CD4-positive, CD25-positive, alpha-beta regulatory T cell (primary cell): ENCODE data around the gene ASH1L. TPM values are rescaled to one million over a fixed set of nuclear protein-coding genes. Genes with fewer than 3 reads are reported as not detected.
A peak's percentile ranks its signal among the peaks of the same experiment; 100 is the strongest.
"Not testable (repeated sequence)": the region's sequence is repeated elsewhere in the genome, so short reads cannot be mapped to it uniquely, and the experiment has no call there.

ENCODE experiments used
- ATAC-seq, 2 donors: fragments of 150-1000 bp; cut with Tn5 transposase; one replicate each; pipeline ENCODE4 v1.10.0; 2021; ENCODE audit warnings: low read depth in 2 of 2, moderate number of reproducible peaks in 2 of 2, moderate library complexity in 1 of 2
- DNase-seq, 3 donors: peaks; one replicate each; pipeline versions ENCODE4 v3.0.0 to v3.0.0-alpha.2; 2012 to 2022; ENCODE audit warnings: mixed read lengths in 1 of 3
- H3K27ac ChIP-seq: one replicate; pipeline ENCODE4 v1.7.0; 2013; ENCODE audit warnings: mild to moderate bottlenecking, low read length; ENCODE audit not compliant: insufficient read depth, poor library complexity, severe bottlenecking
- H3K27me3 ChIP-seq: one replicate; pipeline ENCODE4 v1.7.0; 2013; ENCODE audit warnings: low read length; ENCODE audit not compliant: control insufficient read depth, insufficient read depth
- H3K36me3 ChIP-seq: one replicate; pipeline ENCODE4 v1.7.0; 2013; ENCODE audit warnings: mild to moderate bottlenecking, low read length, moderate library complexity; ENCODE audit not compliant: control insufficient read depth, insufficient read depth
- H3K4me1 ChIP-seq: 2 replicates; pipeline ENCODE4 v1.7.0; 2013; ENCODE audit warnings: mild to moderate bottlenecking, low read length; ENCODE audit not compliant: insufficient read depth, control insufficient read depth, poor library complexity, severe bottlenecking
- H3K4me3 ChIP-seq: one replicate; pipeline ENCODE4 v1.7.0; 2013; ENCODE audit warnings: low read depth, mild to moderate bottlenecking, low read length, moderate library complexity
- H3K9me3 ChIP-seq, 2 experiments: 1 replicate in 1 of 2; 2 replicates in 1 of 2; pipeline ENCODE4 v1.7.0; 2013; ENCODE audit warnings: low read length in 2 of 2, mild to moderate bottlenecking in 1 of 2, moderate library complexity in 1 of 2; ENCODE audit not compliant: control insufficient read depth in 2 of 2
- H3K27ac Mint-ChIP-seq, 3 donors: one replicate each; pipeline ENCODE4 v1.8.0; 2020 to 2022; ENCODE audit warnings: mild to moderate bottlenecking in 3 of 3, mixed read lengths in 3 of 3, moderate library complexity in 2 of 3
- H3K27me3 Mint-ChIP-seq: one replicate; pipeline ENCODE4 v1.8.0; 2022; ENCODE audit warnings: mild to moderate bottlenecking, mixed read lengths
- H3K36me3 Mint-ChIP-seq: one replicate; pipeline ENCODE4 v1.8.0; 2020; ENCODE audit warnings: mixed read lengths
- H3K4me1 Mint-ChIP-seq, 4 donors: one replicate each; pipeline ENCODE4 v1.8.0; 2020 to 2022; ENCODE audit warnings: mixed read lengths in 4 of 4, mild to moderate bottlenecking in 1 of 4
- H3K4me3 Mint-ChIP-seq, 4 donors: one replicate each; pipeline ENCODE4 v1.8.0; 2020 to 2022; ENCODE audit warnings: mild to moderate bottlenecking in 4 of 4, mixed read lengths in 4 of 4, moderate library complexity in 3 of 4
- H3K9me3 Mint-ChIP-seq, 7 donors: one replicate each; pipeline ENCODE4 v1.8.0; 2020 to 2022; ENCODE audit warnings: mixed read lengths in 7 of 7, mild to moderate bottlenecking in 3 of 7, moderate library complexity in 2 of 7
- polyA plus RNA-seq, 4 donors: library from polyadenylated mRNA; unstranded; fragments of 300-500 nt; fragmentation: Illumina TruSeq; gene quantifications; one replicate each; pipeline ENCODE4 v1.2.3, GENCODE V29; 2021
- total RNA-seq: library from RNA; stranded (reverse); gene quantifications from one replicate; pipeline ENCODE4 v1.2.3, GENCODE V29; 2022

The ASH1L gene
- total and polyA plus RNA-seq, 5 donors from 2014 or later = 14.1 to 97.8 (median 15.8) TPM

DNA sequence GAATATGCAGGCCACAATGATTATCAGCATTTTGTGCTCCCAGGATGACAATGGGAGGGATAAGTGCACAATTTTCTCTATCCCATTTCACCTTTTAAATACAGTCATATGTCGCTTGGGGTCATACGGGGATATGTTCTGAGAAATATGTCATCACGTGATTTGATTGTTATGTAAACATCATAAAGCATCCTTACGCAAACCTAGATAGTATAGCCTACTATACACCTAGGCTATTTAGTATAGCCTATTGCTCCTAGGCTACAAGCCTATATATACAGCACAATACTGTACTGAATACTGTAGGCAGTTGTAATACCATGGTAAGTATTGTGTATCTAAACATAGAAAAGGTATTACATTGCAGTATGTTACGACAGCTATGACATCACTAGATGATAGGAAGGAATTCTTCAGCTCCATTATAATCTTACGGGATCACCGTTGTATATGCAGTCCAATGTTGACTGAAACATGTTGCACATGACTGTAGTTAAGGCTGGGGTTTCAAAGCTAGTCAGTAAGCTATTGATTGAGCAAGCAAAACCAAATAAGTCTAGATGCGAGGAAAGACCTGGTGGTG is 223.0 kb downstream of the ASH1L start:
- Mint-ChIP-seq H3K4me3 (no peak overlapping the region), H3K4me1 (peaks cover 0 to 4% (median 0%) of the 10 kb centered on the region in 4 donors), H3K9me3 (no peaks in the 10 kb centered on the region), H3K27me3 (no peaks in the 10 kb centered on the region), H3K36me3 (peaks cover 63% of the 10 kb centered on the region), H3K27ac (peak overlapping the region in 1 of 3 donors; percentile 2)
- Histone ChIP-seq H3K27ac (no peak overlapping the region), H3K27me3 (no peaks in the 10 kb centered on the region), H3K4me3 (no peak overlapping the region), H3K9me3 (no peaks in the 10 kb centered on the region), H3K4me1 (no peaks in the 10 kb centered on the region), H3K36me3 (peaks cover 88% of the 10 kb centered on the region)
- no peak for ATAC-seq
- no peak for DNase-seq

DNA sequence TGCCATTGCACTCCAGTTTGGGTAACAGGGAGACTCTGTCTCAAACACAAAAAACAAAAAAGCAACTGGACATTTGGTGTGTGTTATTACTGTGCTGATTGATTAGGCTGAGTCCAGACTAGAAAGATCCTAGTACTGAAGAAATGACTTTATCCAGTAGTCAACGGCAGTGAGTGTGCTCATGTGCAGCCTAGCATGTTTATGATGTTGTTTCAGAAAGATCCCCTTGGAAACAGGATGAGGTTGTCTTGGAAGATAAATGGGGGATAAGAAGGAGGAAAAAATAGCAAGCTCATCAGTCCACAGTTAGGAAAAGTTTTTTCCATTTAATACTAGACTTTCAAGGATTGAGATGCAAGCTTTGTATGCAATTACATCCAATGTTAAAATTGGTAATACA is 227.6 kb downstream of the ASH1L start:
- Histone ChIP-seq H3K36me3 (peaks cover 66% of the 10 kb centered on the region), H3K9me3 (no peaks in the 10 kb centered on the region), H3K27me3 (no peaks in the 10 kb centered on the region), H3K27ac (no peak overlapping the region), H3K4me1 (no peaks in the 10 kb centered on the region), H3K4me3 (no peak overlapping the region)
- Mint-ChIP-seq H3K27me3 (no peaks in the 10 kb centered on the region), H3K4me3 (peak overlapping the region in 1 of 4 donors; percentile 21), H3K36me3 (peaks cover 47% of the 10 kb centered on the region), H3K4me1 (peaks cover 0 to 11% (median 7%) of the 10 kb centered on the region in 4 donors), H3K27ac (no peak overlapping the region), H3K9me3 (no peaks in the 10 kb centered on the region)
- DNase-seq (no peak), ATAC-seq (no peak)

- Mint-ChIP-seq H3K9me3 (no peaks in the 10 kb centered on the region), H3K36me3 (peaks cover 17% of the 10 kb centered on the region), H3K27ac (peak overlapping the region in 1 of 3 donors; percentile 20), H3K4me3 (no peak overlapping the region), H3K4me1 (peaks cover 10 to 23% (median 11%) of the 10 kb centered on the region in 4 donors), H3K27me3 (no peaks in the 10 kb centered on the region)
- Histone ChIP-seq H3K36me3 (peaks cover 27% of the 10 kb centered on the region), H3K9me3 (no peaks in the 10 kb centered on the region), H3K4me1 (peaks cover 3% of the 10 kb centered on the region), H3K27ac (no peak overlapping the region), H3K4me3 (no peak overlapping the region), H3K27me3 (no peaks in the 10 kb centered on the region)
- ATAC-seq (no peak), DNase-seq (no peak)
Measured at GRCh38 chr1:155329980-155330598, 232.5 kb downstream of the ASH1L start.

- peaks cover 10 to 19% (median 14%) of the 10 kb centered on the region in 4 donors for H3K4me1 Mint-ChIP-seq
- H3K36me3 ChIP-seq = peaks cover 20% of the 10 kb centered on the region
- not testable (repeated sequence) for DNase-seq, H3K27me3 Mint-ChIP-seq, ATAC-seq, H3K9me3 ChIP-seq, H3K27ac ChIP-seq, H3K27me3 ChIP-seq, H3K4me3 ChIP-seq, H3K9me3 Mint-ChIP-seq
- peak overlapping the region in 2 of 4 donors; percentile 12 to 54 for H3K4me3 Mint-ChIP-seq
- peaks cover 14% of the 10 kb centered on the region for H3K4me1 ChIP-seq
- H3K36me3 Mint-ChIP-seq = peaks cover 12% of the 10 kb centered on the region
- peak overlapping the region in 1 of 3 donors; percentile 56 for H3K27ac Mint-ChIP-seq
Measured at GRCh38 chr1:155328856-155329255, 233.7 kb downstream of the ASH1L start.

- Mint-ChIP-seq H3K36me3 (peaks cover 8% of the 10 kb centered on the region), H3K27ac (peak overlapping the region in 1 of 3 donors; percentile 5), H3K27me3 (no peaks in the 10 kb centered on the region), H3K4me1 (peaks cover 6 to 19% (median 12%) of the 10 kb centered on the region in 4 donors), H3K4me3 (peak overlapping the region in 1 of 4 donors; percentile 64), H3K9me3 (no peaks in the 10 kb centered on the region)
- Histone ChIP-seq H3K4me3 (no peak overlapping the region), H3K27ac (no peak overlapping the region), H3K9me3 (no peaks in the 10 kb centered on the region), H3K27me3 (no peaks in the 10 kb centered on the region), H3K36me3 (peaks cover 14% of the 10 kb centered on the region), H3K4me1 (peaks cover 17% of the 10 kb centered on the region)
- ATAC-seq = no peak
- no peak for DNase-seq
Measured at GRCh38 chr1:155327981-155328380, 234.6 kb downstream of the ASH1L start.

DNA sequence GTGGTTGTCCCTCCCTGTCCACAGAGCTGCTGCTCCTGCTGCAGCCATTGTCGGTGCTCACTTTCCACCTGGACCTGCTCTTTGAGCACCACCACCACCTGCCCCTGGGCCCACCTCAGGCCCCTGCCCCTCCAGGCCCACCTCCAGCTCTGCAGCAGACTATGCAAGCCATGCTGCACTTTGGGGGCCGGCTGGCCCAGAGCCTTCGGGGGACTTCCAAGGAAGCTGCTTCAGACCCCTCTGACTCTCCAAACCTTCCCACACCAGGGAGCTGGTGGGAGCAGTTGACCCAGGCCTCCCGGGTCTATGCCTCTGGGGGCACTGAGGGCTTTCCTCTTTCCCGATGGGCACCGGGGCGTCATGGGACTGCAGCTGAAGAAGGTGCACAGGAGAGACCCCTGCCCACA is 236.0 kb downstream of the ASH1L start:
- no peaks in the 10 kb centered on the region for H3K9me3 Mint-ChIP-seq
- peak overlapping the region in 2 of 4 donors; percentile 64 to 88 for H3K4me3 Mint-ChIP-seq
- no peak overlapping the region for H3K27ac ChIP-seq

DNA sequence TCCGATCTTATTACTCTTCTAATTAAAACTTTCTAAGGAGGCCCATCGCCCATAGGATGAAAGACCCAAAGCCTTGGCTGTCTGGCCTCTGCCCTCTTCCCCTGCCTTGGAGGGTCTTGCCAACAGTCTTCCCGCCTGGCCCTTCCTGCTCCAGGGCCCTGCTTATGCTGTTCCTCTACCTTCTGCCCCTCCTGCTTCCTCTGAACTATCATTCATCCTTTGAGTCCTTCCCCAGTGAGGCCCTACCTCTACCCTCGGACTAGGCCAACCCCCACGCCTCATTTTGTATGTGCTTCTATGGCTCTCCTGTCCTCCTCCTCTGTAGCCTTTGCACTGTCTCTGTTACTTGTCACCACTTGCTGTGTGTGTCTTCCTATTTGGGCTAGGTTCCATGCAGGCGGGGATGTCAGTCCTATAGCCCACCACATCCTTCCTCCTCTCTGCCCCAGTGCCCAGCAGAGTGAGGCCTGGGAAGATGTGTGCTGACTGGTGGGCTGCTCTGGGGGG is 236.5 kb downstream of the ASH1L start:
- H3K4me3 ChIP-seq = no peak overlapping the region
- H3K4me1 ChIP-seq = peaks cover 29% of the 10 kb centered on the region
- Mint-ChIP-seq H3K4me3 (peak overlapping the region; percentile 77 to 94 (median 90)), H3K4me1 (peaks cover 5 to 29% (median 12%) of the 10 kb centered on the region in 4 donors), H3K36me3 (peaks cover 6% of the 10 kb centered on the region), H3K27me3 (no peaks in the 10 kb centered on the region), H3K27ac (peak overlapping the region; percentile 83 to 86 (median 86)), H3K9me3 (no peaks in the 10 kb centered on the region)
- H3K36me3 ChIP-seq = peaks cover 14% of the 10 kb centered on the region
- no peaks in the 10 kb centered on the region for H3K27me3 ChIP-seq
- ATAC-seq (no peak), DNase-seq (no peak)
- no peaks in the 10 kb centered on the region for H3K9me3 ChIP-seq
- no peak overlapping the region for H3K27ac ChIP-seq

More for the DNA sequence above, 236.0 kb downstream of the ASH1L start:
- no peak for ATAC-seq
- H3K4me3 ChIP-seq = no peak overlapping the region
- Mint-ChIP-seq H3K4me1 (peaks cover 6 to 25% (median 13%) of the 10 kb centered on the region in 4 donors), H3K27ac (peak overlapping the region in 2 of 3 donors; percentile 17 to 18), H3K36me3 (peaks cover 8% of the 10 kb centered on the region), H3K27me3 (no peaks in the 10 kb centered on the region)
- peaks cover 14% of the 10 kb centered on the region for H3K36me3 ChIP-seq
- H3K27me3 ChIP-seq = no peaks in the 10 kb centered on the region
- peaks cover 26% of the 10 kb centered on the region for H3K4me1 ChIP-seq
- no peaks in the 10 kb centered on the region for H3K9me3 ChIP-seq
- DNase-seq = no peak
